Measurements from ENCODE around the gene PYGO1. TPM values are rescaled to one million over a fixed set of nuclear protein-coding genes. Genes with fewer than 3 reads are reported as not detected.

The PYGO1 gene
- total and polyA plus RNA-seq, 9 of the 15 experiments (the other 6 are each of a cell fraction or from before 2014, with no cell fraction given), result under 0.01 to 0.07 (median 0.02) TPM; not detected in 5

DNA sequence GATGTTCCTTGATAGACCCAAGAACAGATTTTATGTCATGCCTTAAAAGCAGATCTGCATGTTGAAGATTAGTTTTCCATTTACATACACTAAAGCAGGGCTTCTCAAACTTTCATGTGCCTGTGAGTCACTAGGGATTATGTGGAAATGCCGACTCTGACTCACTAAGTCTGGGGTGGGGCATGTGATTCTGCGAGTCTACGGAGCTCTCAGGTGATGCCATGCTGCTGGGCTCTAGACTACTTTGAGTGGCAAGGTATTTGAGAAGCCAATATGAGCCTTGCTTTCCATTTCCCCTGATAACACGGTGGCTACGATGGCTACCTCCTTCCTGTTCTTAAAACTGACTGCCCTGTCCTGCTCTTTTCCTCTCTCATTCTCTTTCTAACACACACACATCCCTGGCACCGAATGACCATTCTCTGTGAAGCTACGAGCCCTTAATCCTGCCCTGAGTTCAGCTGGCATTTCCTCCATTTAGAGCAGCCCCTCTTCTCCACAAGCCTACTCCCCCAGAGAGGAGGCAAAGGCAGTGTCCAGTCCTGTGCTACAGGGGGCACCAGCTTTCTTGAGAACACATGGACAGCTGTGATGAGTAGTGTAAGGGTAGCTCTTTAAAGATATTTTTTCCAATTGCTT is 39.7 kb upstream of the PYGO1 start:
- no peak overlapping the region for H3K4me3 ChIP-seq
- H3K4me2 ChIP-seq (ENCODE audit: insufficient read depth, low read length), result no peak overlapping the region
- TF ChIP-seq JUN (IDR thresholded peaks at IDR 0.05; ENCODE audit: borderline replicate concordance, low read depth, low read length) (peak; percentile 47; the same call in 1 of the 2 replicates), JUN (CRISPR knock-in tag; IDR thresholded peaks at IDR 0.05; ENCODE audit: borderline replicate concordance) (no peak), ATF3 (IDR thresholded peaks at IDR 0.05) (peak; percentile 66; the same call in 1 of the 2 replicates), ATF3 (CRISPR knock-in tag; conservative IDR thresholded peaks at IDR 0.05) (no peak), JUND (IDR thresholded peaks at IDR 0.05; ENCODE audit: borderline replicate concordance, low read depth, low read length) (peak; percentile 57; the same call in 1 of the 2 replicates), JUND (tag; IDR thresholded peaks at IDR 0.05; ENCODE audit: borderline replicate concordance, low read depth, low read length) (peak; percentile 24; the same call in 1 of the 3 replicates), TAF1 (IDR thresholded peaks at IDR 0.05; ENCODE audit: control insufficient read depth, extremely low read depth, insufficient read depth, low read length, severe bottlenecking) (no peak), CTCF (IDR thresholded peaks at IDR 0.05 in 2 of 3, conservative IDR thresholded peaks at IDR 0.05 in 1 of 3; ENCODE audit: insufficient read depth in 2 of 3, low read depth in 1 of 3, low read length in 3 of 3) (0 out of 6 replicates have a peak, but pooled peaks of 2 of the 3 experiments have one; percentile 12 to 16), FOSL1 (tag; conservative IDR thresholded peaks at IDR 0.05) (peak; percentile 88)
- TF ChIP-seq, protein P1, sequence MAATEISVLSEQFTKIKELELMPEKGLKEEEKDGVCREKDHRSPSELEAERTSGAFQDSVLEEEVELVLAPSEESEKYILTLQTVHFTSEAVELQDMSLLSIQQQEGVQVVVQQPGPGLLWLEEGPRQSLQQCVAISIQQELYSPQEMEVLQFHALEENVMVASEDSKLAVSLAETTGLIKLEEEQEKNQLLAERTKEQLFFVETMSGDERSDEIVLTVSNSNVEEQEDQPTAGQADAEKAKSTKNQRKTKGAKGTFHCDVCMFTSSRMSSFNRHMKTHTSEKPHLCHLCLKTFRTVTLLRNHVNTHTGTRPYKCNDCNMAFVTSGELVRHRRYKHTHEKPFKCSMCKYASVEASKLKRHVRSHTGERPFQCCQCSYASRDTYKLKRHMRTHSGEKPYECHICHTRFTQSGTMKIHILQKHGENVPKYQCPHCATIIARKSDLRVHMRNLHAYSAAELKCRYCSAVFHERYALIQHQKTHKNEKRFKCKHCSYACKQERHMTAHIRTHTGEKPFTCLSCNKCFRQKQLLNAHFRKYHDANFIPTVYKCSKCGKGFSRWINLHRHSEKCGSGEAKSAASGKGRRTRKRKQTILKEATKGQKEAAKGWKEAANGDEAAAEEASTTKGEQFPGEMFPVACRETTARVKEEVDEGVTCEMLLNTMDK (IDR thresholded peaks at IDR 0.05; ENCODE audit: borderline replicate concordance, insufficient read depth, low read depth, low read length, poor library complexity, severe bottlenecking), result peak; percentile 4
- TF ChIP-seq, protein P2, sequence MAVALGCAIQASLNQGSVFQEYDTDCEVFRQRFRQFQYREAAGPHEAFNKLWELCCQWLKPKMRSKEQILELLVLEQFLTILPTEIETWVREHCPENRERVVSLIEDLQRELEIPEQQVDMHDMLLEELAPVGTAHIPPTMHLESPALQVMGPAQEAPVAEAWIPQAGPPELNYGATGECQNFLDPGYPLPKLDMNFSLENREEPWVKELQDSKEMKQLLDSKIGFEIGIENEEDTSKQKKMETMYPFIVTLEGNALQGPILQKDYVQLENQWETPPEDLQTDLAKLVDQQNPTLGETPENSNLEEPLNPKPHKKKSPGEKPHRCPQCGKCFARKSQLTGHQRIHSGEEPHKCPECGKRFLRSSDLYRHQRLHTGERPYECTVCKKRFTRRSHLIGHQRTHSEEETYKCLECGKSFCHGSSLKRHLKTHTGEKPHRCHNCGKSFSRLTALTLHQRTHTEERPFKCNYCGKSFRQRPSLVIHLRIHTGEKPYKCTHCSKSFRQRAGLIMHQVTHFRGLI (CRISPR knock-in tag; IDR thresholded peaks at IDR 0.05), result no peak
- CTCF ChIA-PET (ENCODE audit: low intra/inter-chr PET ratio), result no interaction called here
- POLR2A ChIA-PET, result interaction anchor here (1.0 kb wide), 2 partner anchors 10 to 11 kb away, joined by 3 read pairs; no protein-coding TSS in a partner anchor
- no peak overlapping the region for H3K9ac ChIP-seq (ENCODE audit: insufficient read depth in 1 of 2, low read depth in 2 of 2, low read length in 2 of 2)
- FAIRE-seq, result no peak
- intact Hi-C loops (cut with micrococcal nuclease), result no loop called here
- H3K79me2 ChIP-seq (ENCODE audit: control insufficient read depth, insufficient read depth, low read length), result no peaks in the 10 kb centered on the region
- no peaks in the 10 kb centered on the region for H3K9me1 ChIP-seq (ENCODE audit: control insufficient read depth, insufficient read depth, low read length)
- no peaks in the 10 kb centered on the region for H3K4me1 ChIP-seq (replicated peaks in 1 of 2; ENCODE audit: control insufficient read depth in 2 of 2, insufficient read depth in 2 of 2, low read length in 2 of 2)
- 1% methylated on average over 7 of the region's 7 CpGs for WGBS (ENCODE audit: insufficient coverage, low coverage, missing lambda C conversion rate)
- H3K27ac ChIP-seq (ENCODE audit: extremely low read depth, low read depth, low read length), result no peak overlapping the region
- ATAC-seq, result peak; percentile 66
- DNase-seq (ENCODE audit: extremely low read depth in 1 of 4, low spot score in 3 of 4), result peak in 1 of 4 experiments; percentile 15
- H3K27me3 ChIP-seq (ENCODE audit: control insufficient read depth in 2 of 2, insufficient read depth in 2 of 2, low read length in 2 of 2), result peaks cover 0 to 5% of the 10 kb centered on the region in 2 experiments; a peak in 3 of 5 replicates
- H3K36me3 ChIP-seq (ENCODE audit: control insufficient read depth, insufficient read depth, low read length), result no peaks in the 10 kb centered on the region
- H3K9me3 ChIP-seq (replicated peaks; ENCODE audit: control insufficient read depth, insufficient read depth, low read depth, low read length), result no peaks in the 10 kb centered on the region
- in situ Hi-C loops (cut with MboI), result no loop called here
- no peaks in the 10 kb centered on the region for H4K20me1 ChIP-seq (replicated peaks; ENCODE audit: control insufficient read depth, insufficient read depth, low read length)
- no TSS peak for BruUV-seq (replicated peaks)
- H2AFZ ChIP-seq (ENCODE audit: low read depth, low read length), result no peak overlapping the region
